Activated CD8-positive, alpha-beta memory T cell treated with anti-CD3 and anti-CD28 coated beads, Interleukin-2, amount 50 U/mL, for 4 hours (primary cell): ENCODE measurements around the gene PGAP1.

Experiments
- DNase-seq: peaks from one replicate; pipeline ENCODE4 v3.0.0-alpha.2; 2020

Gene PGAP1

DNA sequence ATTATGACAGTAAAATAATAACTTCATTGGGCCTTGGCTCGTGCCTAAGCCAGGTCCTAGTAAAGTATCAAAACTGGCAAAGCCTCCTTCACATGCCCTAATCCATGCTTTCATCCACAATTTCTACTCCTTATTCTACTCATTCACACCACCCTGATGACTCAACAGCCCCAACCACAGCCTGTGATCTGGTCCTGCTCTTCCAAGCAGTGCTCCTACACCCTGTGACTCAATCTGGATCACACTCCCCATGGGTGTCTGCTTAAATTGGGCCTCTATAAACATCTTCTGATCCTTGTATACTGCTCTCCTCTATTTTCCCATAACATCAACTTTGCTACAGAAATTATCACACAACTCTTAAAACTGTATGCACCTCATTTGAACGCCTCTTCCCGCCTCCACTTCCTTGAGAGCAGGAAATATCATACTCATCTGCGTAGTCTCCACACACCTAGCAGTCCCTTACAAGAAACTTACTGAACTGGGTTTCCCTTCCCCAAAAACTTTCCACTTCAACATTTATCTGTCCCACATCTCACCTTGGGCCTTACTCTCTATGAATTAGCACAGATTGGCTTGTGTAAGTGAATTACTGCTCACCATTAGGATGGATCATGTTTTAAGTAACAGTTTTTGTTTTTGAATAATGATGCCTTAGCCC is 142.9 kb downstream of the PGAP1 start:
- DNase-seq: no peak
